NB4 (cell line): ENCODE results near the gene JAKMIP1.

ENCODE experiments used
- POLR2A ChIP-seq: IDR thresholded peaks from 2 replicates; pipeline ENCODE4 v1.6.1; 2011; ENCODE audit warnings: mild to moderate bottlenecking; ENCODE audit not compliant: insufficient read length; ENCODE audit errors: extremely low read depth
- TF ChIP-seq, protein P1 (sequence below): IDR thresholded peaks from one replicate; pipeline ENCODE4 v1.5.1; 2012; ENCODE audit warnings: low read depth, low read length

DNA sequence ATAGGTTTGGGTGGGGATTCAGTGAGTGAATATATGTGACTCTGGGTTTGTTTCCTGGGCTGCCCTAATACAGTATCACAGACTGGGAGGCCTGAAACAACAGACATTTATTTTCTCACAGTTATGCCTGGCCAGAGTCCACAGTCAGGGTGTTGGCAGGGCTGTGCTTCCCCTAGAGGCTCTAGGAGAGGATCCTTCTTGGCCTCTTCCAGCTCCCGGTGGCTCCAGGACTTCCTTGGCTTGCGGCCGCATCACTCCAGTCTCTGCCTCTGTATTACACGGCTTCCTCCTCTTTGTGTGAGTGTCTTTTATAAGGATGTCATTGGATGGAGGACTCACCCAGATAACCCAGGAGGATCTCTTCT, 5.2 kb upstream of the JAKMIP1 start:
- TF ChIP-seq, protein P1, sequence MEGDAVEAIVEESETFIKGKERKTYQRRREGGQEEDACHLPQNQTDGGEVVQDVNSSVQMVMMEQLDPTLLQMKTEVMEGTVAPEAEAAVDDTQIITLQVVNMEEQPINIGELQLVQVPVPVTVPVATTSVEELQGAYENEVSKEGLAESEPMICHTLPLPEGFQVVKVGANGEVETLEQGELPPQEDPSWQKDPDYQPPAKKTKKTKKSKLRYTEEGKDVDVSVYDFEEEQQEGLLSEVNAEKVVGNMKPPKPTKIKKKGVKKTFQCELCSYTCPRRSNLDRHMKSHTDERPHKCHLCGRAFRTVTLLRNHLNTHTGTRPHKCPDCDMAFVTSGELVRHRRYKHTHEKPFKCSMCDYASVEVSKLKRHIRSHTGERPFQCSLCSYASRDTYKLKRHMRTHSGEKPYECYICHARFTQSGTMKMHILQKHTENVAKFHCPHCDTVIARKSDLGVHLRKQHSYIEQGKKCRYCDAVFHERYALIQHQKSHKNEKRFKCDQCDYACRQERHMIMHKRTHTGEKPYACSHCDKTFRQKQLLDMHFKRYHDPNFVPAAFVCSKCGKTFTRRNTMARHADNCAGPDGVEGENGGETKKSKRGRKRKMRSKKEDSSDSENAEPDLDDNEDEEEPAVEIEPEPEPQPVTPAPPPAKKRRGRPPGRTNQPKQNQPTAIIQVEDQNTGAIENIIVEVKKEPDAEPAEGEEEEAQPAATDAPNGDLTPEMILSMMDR = no peak
- no peak for TF ChIP-seq POLR2A
